ENCODE measurements around the gene ERVK3-1.

DNA sequence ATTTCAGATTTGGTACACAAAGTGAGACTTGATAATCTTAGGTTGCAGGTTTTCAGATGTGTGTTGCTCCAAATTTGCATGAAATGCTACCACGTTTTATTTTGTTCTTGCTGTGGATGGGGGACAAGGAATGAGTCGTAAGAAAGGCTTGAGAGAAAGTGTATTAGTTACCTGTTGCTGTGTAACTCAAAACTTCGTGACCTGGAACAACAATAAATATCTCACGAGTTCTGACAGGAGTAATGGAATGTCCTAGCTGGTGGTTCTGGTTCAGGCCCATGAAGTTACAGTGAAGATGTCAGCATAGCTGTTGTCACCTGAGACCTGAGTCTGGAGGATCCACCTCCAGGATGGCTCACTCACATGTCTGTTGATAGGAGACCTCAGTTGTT lies 25.3 kb upstream of the ERVK3-1 start:
- TF ChIP-seq, protein P1, sequence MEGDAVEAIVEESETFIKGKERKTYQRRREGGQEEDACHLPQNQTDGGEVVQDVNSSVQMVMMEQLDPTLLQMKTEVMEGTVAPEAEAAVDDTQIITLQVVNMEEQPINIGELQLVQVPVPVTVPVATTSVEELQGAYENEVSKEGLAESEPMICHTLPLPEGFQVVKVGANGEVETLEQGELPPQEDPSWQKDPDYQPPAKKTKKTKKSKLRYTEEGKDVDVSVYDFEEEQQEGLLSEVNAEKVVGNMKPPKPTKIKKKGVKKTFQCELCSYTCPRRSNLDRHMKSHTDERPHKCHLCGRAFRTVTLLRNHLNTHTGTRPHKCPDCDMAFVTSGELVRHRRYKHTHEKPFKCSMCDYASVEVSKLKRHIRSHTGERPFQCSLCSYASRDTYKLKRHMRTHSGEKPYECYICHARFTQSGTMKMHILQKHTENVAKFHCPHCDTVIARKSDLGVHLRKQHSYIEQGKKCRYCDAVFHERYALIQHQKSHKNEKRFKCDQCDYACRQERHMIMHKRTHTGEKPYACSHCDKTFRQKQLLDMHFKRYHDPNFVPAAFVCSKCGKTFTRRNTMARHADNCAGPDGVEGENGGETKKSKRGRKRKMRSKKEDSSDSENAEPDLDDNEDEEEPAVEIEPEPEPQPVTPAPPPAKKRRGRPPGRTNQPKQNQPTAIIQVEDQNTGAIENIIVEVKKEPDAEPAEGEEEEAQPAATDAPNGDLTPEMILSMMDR (IDR thresholded peaks at IDR 0.05): no peak
- TF ChIP-seq POLR2A (IDR thresholded peaks at IDR 0.05) (no peak), POLR2AphosphoS5 (IDR thresholded peaks at IDR 0.05) (no peak)

Data from breast epithelium (tissue), 3 donors.